SH-SY5Y (cell line): ENCODE data around the gene AP3B1.

Experiments
- GATA2 ChIP-seq: IDR thresholded peaks from 2 replicates; pipeline ENCODE4 v1.6.1; 2011; ENCODE audit warnings: mild to moderate bottlenecking, low read depth, low read length
- GATA3 ChIP-seq: IDR thresholded peaks from 2 replicates; pipeline ENCODE4 v1.6.1; 2011; ENCODE audit warnings: low read depth, mild to moderate bottlenecking, low read length, moderate library complexity

The AP3B1 gene

DNA sequence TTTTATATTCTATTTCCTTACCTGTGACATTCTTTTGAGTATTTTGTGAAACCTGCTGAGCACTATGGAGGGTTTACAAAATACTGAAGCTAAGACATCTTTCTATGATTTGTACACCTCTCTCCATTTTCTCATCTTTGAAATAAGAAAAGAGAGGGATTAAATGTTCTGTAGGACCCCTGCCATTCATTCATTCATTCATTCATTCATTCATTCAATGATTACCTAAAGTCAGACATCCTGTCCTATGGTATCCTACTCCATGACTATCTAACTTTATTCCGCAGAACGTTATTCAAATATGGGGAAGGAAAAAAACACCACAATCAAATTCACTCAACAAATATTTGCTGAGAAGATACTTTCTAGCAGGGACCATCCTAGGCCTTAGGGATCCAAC, 51.4 kb downstream of the AP3B1 start:
- no peak for TF ChIP-seq GATA3
- no peak for TF ChIP-seq GATA2

DNA sequence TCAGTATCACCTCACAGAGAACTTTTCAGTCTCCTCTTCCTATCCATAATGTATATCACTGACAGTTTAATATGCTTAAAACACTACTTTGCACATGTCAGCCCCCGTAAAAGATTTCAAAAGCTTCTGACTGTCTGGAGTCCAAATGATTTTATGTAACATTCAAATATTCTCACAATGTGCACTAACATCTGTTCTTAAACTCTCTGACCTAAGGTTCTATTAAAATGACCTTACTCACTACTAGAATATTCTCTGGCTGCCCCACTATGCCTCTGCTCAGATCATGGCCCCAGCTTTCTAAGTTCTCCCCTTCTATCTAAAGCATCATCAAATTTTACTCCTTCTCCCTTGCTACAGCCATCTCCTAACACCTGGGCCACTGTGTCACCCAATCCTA, 52.5 kb downstream of the AP3B1 start:
- TF ChIP-seq GATA3 (no peak), GATA2 (no peak)

DNA sequence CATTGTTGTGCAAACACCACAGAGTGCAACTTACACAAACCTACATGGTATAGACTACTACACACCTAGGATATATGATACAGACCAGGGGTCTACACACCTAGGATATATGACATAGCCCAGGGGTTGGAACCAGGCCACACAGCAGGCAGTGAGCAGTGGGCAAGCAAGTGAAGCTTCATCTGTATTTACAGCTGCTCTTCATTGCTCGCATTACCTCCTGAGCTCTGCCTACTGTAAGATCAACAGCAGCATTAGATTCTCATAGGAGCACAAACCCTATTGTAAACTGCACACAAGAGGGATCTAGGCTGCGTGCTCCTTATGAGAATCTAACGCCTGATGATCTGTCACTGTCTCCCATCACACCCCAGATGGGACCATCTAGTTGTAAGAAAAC, 56.6 kb downstream of the AP3B1 start:
- no peak for TF ChIP-seq GATA2
- no peak for TF ChIP-seq GATA3

DNA sequence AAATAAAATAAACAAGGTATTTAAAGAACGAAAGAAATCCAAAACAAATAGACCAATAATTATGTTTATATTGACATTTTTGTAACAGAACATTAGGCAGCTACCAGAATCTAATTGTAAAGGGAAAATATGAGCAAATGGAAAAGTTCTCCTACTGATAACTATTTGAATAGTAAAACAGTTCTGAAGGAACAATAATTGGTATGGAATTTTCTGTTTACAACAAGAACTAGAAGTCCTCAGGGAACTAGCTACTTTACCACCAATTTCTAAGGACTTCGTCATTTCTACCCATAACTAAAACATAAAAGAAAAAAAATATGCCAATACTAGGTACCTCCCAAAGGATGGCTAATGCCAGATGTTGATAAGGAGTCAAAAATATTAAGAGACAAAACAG, 58.5 kb downstream of the AP3B1 start:
- TF ChIP-seq GATA3 (no peak), GATA2 (no peak)

DNA sequence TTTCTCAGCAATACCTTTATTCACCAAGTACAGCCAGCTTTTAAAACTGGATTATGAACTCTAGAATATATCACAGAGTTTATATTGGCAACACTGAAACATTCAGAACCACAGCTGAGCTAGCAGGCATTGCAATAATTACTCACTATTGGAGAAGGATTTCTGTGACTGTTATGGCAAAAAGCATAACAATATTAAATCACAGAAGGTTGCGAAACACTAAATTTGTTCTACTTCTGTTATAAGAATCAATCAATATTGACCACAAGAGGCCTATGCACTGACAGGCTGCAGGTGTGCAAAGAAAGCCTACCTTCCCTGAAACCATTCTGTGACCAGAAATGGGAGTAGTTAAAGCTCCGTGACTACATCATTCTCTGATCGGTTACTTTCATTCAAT, 59.2 kb downstream of the AP3B1 start:
- TF ChIP-seq GATA2 (no peak), GATA3 (no peak)

DNA sequence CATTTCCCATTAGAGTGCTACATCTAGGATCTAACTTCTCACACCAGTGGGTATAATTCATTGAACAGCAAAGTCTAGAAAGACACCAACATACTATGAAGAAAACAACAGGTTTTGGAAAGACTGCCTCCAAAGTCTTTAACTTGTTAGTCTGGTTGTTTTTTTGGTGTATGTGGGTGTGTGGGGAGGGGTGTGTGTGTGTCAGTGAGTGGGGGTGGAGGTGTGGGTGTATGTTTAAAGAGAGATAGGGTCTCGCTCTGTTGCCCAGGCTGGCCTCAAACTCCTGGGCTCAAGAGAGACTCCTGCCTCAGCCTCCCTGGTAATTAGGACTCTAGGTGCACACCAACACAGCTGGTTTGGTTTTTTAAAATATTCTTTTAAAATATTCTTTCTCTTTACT, 59.7 kb downstream of the AP3B1 start:
- TF ChIP-seq GATA2, result no peak
- TF ChIP-seq GATA3, result no peak

DNA sequence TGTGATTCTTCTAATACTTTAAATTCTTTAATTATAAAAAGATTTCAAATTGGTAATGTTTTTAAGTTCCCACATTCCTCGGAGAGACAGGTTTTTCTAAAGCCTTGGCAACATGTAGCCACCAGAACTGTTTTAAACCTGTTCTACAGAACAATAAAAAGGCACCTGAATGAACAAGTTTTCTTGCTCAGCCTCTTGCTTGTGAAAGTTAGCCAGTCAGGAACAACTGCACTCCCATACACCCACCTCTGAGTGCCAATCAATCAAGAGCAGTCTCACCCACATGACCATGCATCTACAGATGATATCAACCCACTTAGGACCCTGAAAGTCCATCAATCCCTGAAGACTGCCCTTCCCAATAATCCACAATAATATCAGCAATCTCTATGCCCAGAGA, 62.3 kb downstream of the AP3B1 start:
- TF ChIP-seq GATA2, result no peak
- no peak for TF ChIP-seq GATA3

DNA sequence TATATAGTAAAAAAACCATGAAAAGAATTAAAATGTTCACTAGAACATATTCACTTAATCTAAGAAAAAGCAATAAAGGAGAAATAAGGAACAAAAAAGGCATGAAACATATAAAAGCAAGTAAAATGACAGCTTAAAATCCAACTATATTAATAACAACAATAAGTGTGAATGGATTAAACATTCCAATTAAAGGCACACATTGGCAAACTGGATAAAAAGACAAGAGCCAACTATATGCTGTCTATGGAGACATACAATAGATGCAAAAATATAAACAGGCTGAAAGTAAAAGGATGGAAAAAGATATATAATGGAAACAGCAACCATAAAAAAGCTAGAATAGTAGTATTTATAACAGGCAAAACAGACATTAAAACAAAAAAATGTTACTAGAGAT, 70.1 kb downstream of the AP3B1 start:
- TF ChIP-seq GATA3 (no peak), GATA2 (no peak)

DNA sequence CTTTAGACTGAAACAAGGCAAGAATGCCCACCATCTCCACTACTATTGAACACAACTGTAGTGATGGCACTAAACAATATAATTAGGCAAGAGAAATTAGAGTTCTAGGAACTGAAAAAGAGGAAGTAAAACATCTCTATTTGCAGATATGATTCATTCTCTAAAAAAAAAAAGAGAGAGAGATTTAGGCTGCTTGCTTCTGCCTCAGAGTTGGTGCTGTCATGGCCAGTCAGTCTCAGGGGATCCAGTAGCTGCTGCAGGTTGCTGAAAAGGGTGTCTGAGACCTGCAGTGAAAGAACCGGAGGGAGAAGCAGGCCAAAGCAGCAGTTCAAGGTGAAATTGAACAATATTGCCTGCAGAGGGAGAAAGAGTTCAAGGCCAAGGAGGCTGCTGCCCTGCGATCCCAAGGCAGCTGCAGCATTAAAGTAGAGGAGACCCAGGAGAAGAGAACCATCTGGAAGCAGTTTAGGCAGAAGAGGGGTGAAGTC, 72.5 kb downstream of the AP3B1 start:
- TF ChIP-seq GATA3 (no peak), GATA2 (no peak)

DNA sequence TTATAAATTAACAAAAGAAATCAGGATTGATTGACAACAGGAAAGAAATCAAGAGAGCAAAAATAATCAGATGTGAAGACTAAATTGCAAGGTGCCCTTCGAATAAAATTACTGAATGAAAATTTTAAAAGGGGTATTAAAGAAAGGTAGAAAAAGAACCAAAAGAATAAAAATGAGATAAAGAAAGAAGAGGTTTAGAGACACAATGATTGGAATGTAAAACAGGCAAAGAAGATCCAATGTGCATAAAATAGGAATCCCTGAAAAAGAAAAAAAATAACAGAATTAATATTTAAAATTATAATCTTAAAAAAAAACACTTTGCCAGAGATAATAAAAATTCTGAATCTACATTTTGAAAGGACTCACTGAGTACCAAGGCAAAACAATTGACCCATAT, 73.0 kb downstream of the AP3B1 start:
- TF ChIP-seq GATA2 (no peak), GATA3 (no peak)

DNA sequence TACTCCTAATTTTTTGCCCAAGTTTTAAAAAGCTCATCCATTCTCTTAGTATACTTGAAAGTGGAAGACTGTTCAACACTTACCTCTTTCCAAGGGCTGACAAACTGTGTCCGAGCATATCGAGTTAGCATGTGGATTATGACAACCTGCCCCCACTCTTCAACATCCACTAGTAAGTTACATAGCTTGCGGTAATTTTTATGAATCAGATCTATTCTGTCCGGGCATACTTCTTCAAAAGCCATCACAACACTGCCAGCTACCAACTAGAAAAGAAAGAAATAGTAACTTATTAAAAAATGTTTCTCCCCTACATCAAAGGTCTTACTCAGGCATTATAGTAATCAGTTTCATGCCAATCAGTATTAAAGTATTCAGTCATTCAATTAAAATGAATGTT, 78.5 kb downstream of the AP3B1 start:
- no peak for TF ChIP-seq GATA3
- TF ChIP-seq GATA2, result no peak

DNA sequence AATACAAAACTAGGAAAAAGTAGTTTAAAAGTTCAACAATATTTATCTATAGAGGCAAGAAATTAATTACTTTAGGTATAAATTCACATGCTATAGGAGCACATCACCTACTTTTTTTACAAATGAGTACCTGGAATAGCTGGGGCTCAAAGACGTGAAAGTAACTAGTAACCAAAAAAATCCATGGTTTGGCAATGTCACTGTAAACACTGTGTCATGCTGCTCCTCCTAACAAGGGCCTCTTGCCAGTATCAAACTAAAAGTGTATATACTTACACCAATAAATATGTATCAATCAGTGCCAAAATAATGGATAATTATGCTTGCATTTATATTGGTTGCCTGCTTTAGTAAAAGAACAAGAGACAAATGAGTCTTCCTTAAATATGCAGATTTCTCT, 78.9 kb downstream of the AP3B1 start:
- TF ChIP-seq GATA2 (no peak), GATA3 (no peak)

DNA sequence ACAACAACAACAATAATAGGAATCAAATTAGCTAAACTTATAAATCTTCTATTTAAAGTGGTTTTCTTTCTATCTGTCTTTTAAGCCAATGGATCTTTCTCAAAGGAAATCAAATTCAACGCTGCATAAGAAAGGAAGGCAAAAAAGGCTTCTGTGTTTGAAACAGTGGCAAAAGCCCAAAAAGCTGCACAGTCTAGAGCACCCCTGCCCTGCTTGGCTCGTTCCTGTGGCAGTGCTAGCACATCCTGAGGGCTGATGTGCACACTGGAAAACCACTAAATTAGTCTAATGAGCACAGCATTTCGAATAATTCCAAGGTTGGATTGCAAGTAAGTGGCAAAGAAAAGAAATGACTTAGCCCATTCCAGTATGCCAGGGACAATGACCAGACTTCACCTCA, 80.7 kb downstream of the AP3B1 start:
- TF ChIP-seq GATA3, result no peak
- TF ChIP-seq GATA2, result no peak

DNA sequence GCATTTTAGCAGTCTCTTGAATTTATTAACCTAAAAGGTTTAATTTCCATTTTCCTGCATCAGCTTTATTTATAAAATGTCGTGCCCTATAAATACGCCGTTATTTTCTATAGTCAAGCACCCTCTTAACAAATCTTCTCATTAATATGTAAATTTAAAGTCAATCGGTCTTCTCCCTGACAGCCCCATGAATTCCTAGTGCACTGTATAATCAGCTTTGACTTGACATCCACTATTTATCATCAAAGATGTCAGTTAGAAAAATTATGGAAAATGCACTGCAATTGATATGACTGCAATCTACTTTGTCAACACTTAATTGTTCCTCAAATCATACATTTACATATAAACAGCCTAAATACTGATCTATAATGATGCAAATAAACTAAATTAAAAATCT, 83.4 kb downstream of the AP3B1 start:
- TF ChIP-seq GATA3 (no peak), GATA2 (no peak)

DNA sequence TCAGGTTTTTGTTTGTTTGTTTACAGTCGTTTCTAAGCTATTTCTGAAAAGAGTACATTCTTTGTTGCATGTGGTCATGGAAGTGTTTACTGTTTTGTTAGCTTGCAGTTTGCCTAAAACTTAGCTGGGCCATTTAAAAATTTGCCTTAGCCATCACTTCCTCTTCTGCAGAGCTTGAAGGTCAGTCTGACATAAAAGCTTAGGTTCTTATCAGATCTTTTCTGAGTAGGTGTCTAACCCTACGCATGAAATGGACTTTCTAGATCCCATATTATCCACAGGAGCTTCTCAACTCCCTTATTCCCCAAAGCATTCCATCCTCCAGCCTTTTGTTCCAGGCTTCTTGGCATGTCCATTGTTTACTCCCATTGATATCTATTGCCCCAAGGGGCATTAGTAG, 90.3 kb downstream of the AP3B1 start:
- TF ChIP-seq GATA3 (no peak), GATA2 (no peak)

DNA sequence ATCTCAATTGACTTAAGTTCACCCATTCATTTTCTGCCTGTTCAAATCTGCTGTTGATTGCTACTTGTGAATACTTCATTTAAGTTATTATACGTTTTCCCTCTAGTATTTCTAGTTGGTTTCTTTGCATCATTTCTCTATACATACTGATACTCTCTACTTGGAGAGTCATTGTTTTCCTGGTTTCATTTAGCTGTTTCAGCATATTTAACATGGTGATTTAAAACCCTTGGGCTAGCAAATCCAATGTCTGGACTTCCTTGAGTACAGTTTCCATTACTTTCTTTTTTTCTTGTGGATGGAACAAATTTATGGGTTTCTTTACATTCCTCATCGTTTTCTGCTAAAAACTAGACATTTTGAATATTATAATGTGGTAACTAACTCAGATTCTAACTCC, 90.7 kb downstream of the AP3B1 start:
- TF ChIP-seq GATA3 (no peak), GATA2 (no peak)
